CD4-positive, CD25-positive, alpha-beta regulatory T cell (primary cell): ENCODE results near the gene CDK5. TPM values are rescaled to one million over a fixed set of nuclear protein-coding genes. Genes with fewer than 3 reads are reported as not detected.

Source experiments
- ATAC-seq, 2 donors: fragments of 150-1000 bp; cut with Tn5 transposase; one replicate each; pipeline ENCODE4 v1.10.0; 2021; ENCODE audit warnings: low read depth in 2 of 2, moderate number of reproducible peaks in 2 of 2, moderate library complexity in 1 of 2
- DNase-seq, 3 donors: peaks; one replicate each; pipeline versions ENCODE4 v3.0.0 to v3.0.0-alpha.2; 2012 to 2022; ENCODE audit warnings: mixed read lengths in 1 of 3
- H3K27ac ChIP-seq: one replicate; pipeline ENCODE4 v1.7.0; 2013; ENCODE audit warnings: mild to moderate bottlenecking, low read length; ENCODE audit not compliant: insufficient read depth, poor library complexity, severe bottlenecking
- H3K27me3 ChIP-seq: one replicate; pipeline ENCODE4 v1.7.0; 2013; ENCODE audit warnings: low read length; ENCODE audit not compliant: control insufficient read depth, insufficient read depth
- H3K36me3 ChIP-seq: one replicate; pipeline ENCODE4 v1.7.0; 2013; ENCODE audit warnings: mild to moderate bottlenecking, low read length, moderate library complexity; ENCODE audit not compliant: control insufficient read depth, insufficient read depth
- H3K4me1 ChIP-seq: 2 replicates; pipeline ENCODE4 v1.7.0; 2013; ENCODE audit warnings: mild to moderate bottlenecking, low read length; ENCODE audit not compliant: insufficient read depth, control insufficient read depth, poor library complexity, severe bottlenecking
- H3K4me3 ChIP-seq: one replicate; pipeline ENCODE4 v1.7.0; 2013; ENCODE audit warnings: low read depth, mild to moderate bottlenecking, low read length, moderate library complexity
- H3K9me3 ChIP-seq, 2 experiments: 1 replicate in 1 of 2; 2 replicates in 1 of 2; pipeline ENCODE4 v1.7.0; 2013; ENCODE audit warnings: low read length in 2 of 2, mild to moderate bottlenecking in 1 of 2, moderate library complexity in 1 of 2; ENCODE audit not compliant: control insufficient read depth in 2 of 2
- H3K27ac Mint-ChIP-seq, 3 donors: one replicate each; pipeline ENCODE4 v1.8.0; 2020 to 2022; ENCODE audit warnings: mild to moderate bottlenecking in 3 of 3, mixed read lengths in 3 of 3, moderate library complexity in 2 of 3
- H3K27me3 Mint-ChIP-seq: one replicate; pipeline ENCODE4 v1.8.0; 2022; ENCODE audit warnings: mild to moderate bottlenecking, mixed read lengths
- H3K36me3 Mint-ChIP-seq: one replicate; pipeline ENCODE4 v1.8.0; 2020; ENCODE audit warnings: mixed read lengths
- H3K4me1 Mint-ChIP-seq, 4 donors: one replicate each; pipeline ENCODE4 v1.8.0; 2020 to 2022; ENCODE audit warnings: mixed read lengths in 4 of 4, mild to moderate bottlenecking in 1 of 4
- H3K4me3 Mint-ChIP-seq, 4 donors: one replicate each; pipeline ENCODE4 v1.8.0; 2020 to 2022; ENCODE audit warnings: mild to moderate bottlenecking in 4 of 4, mixed read lengths in 4 of 4, moderate library complexity in 3 of 4
- H3K9me3 Mint-ChIP-seq, 7 donors: one replicate each; pipeline ENCODE4 v1.8.0; 2020 to 2022; ENCODE audit warnings: mixed read lengths in 7 of 7, mild to moderate bottlenecking in 3 of 7, moderate library complexity in 2 of 7
- polyA plus RNA-seq, 4 donors: library from polyadenylated mRNA; unstranded; fragments of 300-500 nt; fragmentation: Illumina TruSeq; gene quantifications; one replicate each; pipeline ENCODE4 v1.2.3, GENCODE V29; 2021
- total RNA-seq: library from RNA; stranded (reverse); gene quantifications from one replicate; pipeline ENCODE4 v1.2.3, GENCODE V29; 2022

Gene CDK5
- total and polyA plus RNA-seq, 5 donors from 2014 or later = 7.6 to 20.7 (median 16.1) TPM

DNA sequence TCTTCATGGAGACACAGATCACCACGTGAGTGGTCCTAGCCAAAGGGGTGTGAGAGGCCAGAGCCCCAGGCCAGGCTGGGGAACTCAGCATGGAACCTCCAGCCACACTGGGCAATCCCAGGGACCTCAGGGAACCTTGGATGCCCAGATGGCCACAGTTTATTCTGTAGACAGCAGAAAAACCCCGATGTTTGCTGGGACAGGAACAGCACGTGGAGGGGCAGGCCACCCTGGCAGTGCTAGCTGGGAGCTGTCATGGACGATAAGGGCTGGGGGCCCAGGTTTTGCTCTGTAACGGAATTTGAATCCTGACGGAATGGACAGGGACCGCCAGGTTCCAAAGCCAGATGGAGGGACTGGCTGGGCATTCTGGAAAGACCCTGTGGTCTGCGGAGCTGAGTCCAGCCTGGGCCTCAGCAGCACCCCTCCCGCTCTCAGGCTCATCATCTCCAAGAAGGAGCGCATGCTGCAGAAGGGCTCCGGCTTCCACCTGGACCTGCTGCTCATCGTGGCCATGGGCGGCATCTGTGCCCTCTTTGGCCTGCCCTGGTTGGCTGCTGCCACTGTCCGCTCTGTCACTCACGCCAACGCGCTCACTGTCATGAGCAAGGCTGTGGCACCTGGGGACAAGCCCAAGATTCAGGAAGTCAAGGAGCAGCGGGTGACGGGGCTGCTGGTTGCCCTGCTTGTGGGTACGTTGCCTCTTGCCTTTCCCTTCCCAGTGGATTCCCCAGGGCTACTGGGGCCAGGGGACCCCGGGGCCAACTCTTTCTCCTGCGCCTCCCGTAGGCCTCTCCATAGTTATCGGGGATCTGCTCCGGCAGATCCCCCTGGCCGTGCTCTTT, 17.3 kb upstream of the CDK5 start:
- no peak for ATAC-seq
- Histone ChIP-seq H3K4me1 (peaks cover 10% of the 10 kb centered on the region), H3K9me3 (no peaks in the 10 kb centered on the region), H3K4me3 (no peak overlapping the region), H3K36me3 (peaks cover 22% of the 10 kb centered on the region), H3K27ac (no peak overlapping the region), H3K27me3 (no peaks in the 10 kb centered on the region)
- no peak for DNase-seq
- Mint-ChIP-seq H3K27me3 (no peaks in the 10 kb centered on the region), H3K4me1 (peaks cover 0 to 20% (median 4%) of the 10 kb centered on the region in 4 donors), H3K27ac (no peak overlapping the region), H3K36me3 (peaks cover 6% of the 10 kb centered on the region), H3K4me3 (no peak overlapping the region), H3K9me3 (no peaks in the 10 kb centered on the region)

DNA sequence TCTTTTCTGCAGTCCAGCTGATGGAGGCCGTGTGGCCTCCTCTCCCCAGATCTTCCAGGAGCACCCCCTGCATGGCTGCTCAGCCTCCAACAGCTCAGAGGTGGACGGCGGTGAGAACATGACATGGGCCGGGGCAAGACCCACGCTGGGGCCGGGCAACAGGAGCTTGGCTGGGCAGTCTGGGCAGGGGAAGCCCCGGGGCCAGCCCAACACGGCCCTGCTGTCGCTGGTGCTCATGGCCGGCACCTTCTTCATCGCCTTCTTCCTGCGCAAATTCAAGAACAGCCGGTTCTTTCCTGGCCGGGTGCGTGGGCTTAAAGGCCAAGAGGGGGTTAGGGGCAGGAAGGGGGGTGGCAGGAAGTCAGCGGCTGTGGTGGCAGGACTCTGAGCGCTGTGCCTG, 16.3 kb upstream of the CDK5 start:
- no peak overlapping the region for H3K4me3 ChIP-seq
- no peak overlapping the region for H3K27ac ChIP-seq
- no peak for ATAC-seq
- Mint-ChIP-seq H3K27me3 (no peaks in the 10 kb centered on the region), H3K4me1 (peaks cover 0 to 10% (median 2%) of the 10 kb centered on the region in 4 donors), H3K36me3 (peaks cover 10% of the 10 kb centered on the region), H3K27ac (no peak overlapping the region), H3K4me3 (no peak overlapping the region), H3K9me3 (no peaks in the 10 kb centered on the region)
- H3K4me1 ChIP-seq = no peaks in the 10 kb centered on the region
- H3K27me3 ChIP-seq = no peaks in the 10 kb centered on the region
- H3K9me3 ChIP-seq = no peaks in the 10 kb centered on the region
- DNase-seq = no peak
- H3K36me3 ChIP-seq = peaks cover 32% of the 10 kb centered on the region

DNA sequence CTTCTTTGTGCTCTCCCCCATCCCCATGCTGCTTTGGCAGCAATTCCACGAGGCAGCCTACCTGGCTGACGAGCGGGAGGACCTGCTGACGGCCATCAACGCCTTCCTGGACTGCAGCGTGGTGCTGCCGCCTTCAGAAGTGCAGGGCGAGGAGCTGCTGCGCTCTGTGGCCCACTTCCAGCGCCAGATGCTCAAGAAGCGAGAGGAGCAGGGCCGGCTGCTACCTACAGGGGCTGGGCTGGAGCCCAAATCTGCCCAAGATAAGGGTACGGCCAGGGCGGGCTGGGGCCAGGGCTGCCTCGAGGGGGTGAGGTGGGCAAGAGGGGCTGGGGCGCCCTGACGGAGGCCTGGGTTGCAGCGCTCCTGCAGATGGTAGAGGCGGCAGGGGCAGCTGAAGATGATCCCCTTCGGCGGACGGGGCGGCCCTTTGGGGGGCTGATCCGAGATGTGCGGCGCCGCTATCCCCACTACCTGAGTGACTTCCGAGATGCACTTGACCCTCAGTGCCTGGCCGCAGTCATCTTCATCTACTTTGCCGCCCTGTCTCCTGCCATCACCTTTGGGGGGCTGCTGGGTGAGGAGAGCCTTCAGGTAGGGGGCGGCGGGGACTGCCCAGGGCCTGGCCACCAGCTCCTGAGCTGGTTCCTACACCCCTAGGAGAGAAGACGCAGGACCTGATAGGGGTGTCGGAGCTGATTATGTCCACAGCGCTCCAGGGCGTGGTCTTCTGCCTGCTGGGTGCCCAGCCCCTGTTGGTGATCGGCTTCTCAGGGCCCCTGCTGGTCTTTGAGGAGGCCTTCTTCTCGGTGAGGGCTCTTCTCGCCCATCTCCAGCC, 13.6 kb upstream of the CDK5 start:
- Mint-ChIP-seq H3K27me3 (no peaks in the 10 kb centered on the region), H3K4me1 (peaks cover 0 to 2% (median 0%) of the 10 kb centered on the region in 4 donors), H3K27ac (no peak overlapping the region), H3K4me3 (no peak overlapping the region), H3K9me3 (no peaks in the 10 kb centered on the region), H3K36me3 (peaks cover 10% of the 10 kb centered on the region)
- Histone ChIP-seq H3K9me3 (no peaks in the 10 kb centered on the region), H3K27me3 (no peaks in the 10 kb centered on the region), H3K4me3 (no peak overlapping the region), H3K36me3 (peaks cover 48% of the 10 kb centered on the region), H3K27ac (no peak overlapping the region), H3K4me1 (no peaks in the 10 kb centered on the region)
- DNase-seq = no peak
- no peak for ATAC-seq

DNA sequence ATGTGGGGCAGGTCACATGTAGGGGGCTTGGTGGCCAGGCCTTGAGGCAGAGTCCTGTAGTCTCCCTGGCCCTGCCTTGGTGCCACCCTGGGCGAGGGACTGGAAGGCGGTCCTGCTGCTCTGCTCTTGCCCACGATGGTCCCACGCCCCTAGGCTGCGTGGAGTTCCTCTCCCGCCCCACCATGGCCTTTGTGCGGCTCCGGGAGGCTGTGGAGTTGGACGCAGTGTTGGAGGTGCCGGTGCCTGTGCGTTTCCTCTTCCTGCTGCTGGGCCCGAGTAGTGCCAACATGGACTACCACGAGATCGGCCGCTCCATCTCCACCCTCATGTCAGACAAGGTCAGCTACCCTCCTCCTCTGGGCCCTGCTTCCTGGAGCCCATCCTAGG, 12.9 kb upstream of the CDK5 start:
- Histone ChIP-seq H3K36me3 (peaks cover 45% of the 10 kb centered on the region), H3K27me3 (no peaks in the 10 kb centered on the region), H3K27ac (no peak overlapping the region), H3K4me1 (no peaks in the 10 kb centered on the region), H3K9me3 (no peaks in the 10 kb centered on the region), H3K4me3 (no peak overlapping the region)
- Mint-ChIP-seq H3K27ac (peak overlapping the region in 1 of 3 donors; percentile 38), H3K36me3 (peaks cover 10% of the 10 kb centered on the region), H3K4me3 (no peak overlapping the region), H3K27me3 (no peaks in the 10 kb centered on the region), H3K9me3 (no peaks in the 10 kb centered on the region), H3K4me1 (no peaks in the 10 kb centered on the region)
- DNase-seq (no peak), ATAC-seq (no peak)

DNA sequence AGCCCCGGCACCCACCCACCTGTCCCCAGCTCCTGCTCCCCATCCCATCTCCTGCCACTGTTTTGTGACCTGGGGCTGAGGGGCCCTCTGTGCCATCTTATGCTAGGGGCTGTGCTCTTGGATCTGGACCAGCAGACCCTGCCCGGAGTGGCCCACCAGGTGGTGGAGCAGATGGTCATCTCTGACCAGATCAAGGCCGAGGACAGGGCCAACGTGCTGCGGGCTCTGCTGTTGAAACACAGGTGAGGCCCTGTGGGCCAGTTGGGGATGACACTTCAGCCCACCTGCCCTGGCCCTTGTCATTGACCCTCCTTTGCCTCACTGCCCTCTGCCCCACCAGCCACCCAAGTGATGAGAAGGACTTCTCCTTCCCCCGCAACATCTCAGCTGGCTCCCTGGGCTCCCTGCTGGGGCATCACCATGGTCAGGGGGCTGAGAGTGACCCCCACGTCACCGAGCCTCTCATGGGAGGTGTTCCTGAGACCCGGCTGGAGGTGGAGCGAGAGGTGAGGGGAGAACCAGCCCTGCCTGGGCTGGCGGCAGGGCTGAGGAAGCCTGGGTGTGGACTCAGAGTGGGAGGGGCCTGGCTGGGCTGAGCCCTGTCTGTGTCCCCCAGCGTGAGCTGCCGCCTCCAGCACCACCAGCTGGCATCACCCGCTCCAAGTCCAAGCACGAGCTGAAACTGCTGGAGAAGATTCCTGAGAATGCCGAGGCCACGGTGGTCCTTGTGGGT, 12.3 kb upstream of the CDK5 start:
- no peak for ATAC-seq
- Mint-ChIP-seq H3K4me1 (no peaks in the 10 kb centered on the region), H3K4me3 (no peak overlapping the region), H3K27ac (no peak overlapping the region), H3K36me3 (peaks cover 14% of the 10 kb centered on the region), H3K27me3 (no peaks in the 10 kb centered on the region), H3K9me3 (no peaks in the 10 kb centered on the region)
- Histone ChIP-seq H3K4me1 (no peaks in the 10 kb centered on the region), H3K27ac (no peak overlapping the region), H3K9me3 (no peaks in the 10 kb centered on the region), H3K4me3 (no peak overlapping the region), H3K27me3 (no peaks in the 10 kb centered on the region), H3K36me3 (peaks cover 45% of the 10 kb centered on the region)
- DNase-seq = no peak

DNA sequence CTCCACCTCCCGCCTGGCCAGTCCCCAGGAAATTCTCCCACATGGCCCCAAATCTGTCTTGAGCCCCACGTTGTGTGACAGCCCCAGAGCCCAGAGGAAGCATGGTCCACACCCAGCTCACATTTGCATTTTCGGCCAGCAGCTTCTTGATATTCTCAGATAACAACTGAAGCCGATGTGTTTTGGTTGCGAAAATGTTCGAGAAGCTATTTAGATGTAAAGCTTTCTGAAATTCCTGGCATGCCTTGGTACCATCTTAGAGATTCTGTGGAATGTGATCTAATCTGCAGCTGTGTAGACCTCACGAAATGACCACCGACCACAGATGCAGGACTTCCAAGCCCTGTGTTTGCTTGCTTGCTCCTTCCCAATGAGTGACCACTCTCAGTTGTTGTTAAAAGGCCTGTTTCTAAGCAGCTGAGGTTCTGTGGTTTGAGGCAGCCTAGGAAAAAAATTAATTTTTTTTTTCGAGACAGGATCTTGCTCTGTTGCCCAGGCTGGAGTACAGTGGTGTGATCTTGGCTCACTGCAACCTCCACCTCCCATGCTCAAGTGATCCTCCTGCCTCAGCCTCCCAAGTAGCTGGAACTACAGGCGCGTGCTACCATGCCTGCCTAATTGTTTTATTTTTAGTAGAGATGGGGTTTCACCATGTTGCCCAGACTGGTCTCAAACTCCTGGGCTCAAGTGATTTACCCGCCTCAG, 10.5 kb upstream of the CDK5 start:
- no peak overlapping the region for H3K27ac Mint-ChIP-seq

DNA sequence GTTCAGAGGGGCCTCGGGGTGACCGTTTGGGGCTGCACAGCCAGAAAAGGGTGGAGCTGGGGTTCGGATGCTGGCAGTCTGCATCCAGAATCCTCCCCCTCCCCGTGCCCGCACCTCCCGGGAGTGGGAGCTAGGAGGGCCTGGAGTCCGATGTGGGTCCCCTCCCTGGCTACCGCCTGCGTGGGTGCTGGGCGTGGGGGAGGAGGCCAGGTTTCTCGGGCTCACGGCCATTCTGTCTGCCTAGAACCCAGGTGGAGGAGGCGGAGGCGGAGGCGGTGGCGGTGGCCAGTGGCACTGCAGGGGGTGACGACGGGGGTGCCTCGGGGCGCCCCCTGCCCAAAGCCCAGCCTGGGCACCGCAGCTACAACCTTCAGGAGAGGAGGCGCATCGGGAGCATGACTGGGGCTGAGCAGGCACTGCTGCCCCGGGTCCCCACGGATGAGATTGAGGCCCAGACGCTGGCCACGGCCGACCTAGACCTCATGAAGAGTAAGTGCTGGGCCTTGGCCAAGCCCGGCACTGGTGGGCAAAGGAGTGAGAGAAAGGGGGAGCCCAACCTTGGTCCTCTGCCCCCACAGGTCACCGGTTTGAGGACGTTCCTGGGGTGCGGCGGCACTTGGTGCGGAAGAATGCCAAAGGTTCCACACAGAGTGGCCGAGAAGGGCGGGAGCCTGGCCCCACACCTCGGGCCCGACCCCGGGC, 8.7 kb upstream of the CDK5 start:
- H3K27ac Mint-ChIP-seq = no peak overlapping the region
- peaks cover 11% of the 10 kb centered on the region for H3K36me3 Mint-ChIP-seq
- no peak overlapping the region for H3K4me3 ChIP-seq

More for the DNA sequence above, 10.5 kb upstream of the CDK5 start:
- H3K9me3 Mint-ChIP-seq = no peaks in the 10 kb centered on the region
- H3K4me1 Mint-ChIP-seq = no peaks in the 10 kb centered on the region
- no peak for ATAC-seq
- no peak for DNase-seq
- no peak overlapping the region for H3K4me3 ChIP-seq
- H3K9me3 ChIP-seq = no peaks in the 10 kb centered on the region
- no peak overlapping the region for H3K4me3 Mint-ChIP-seq
- peaks cover 17% of the 10 kb centered on the region for H3K36me3 Mint-ChIP-seq
- peaks cover 40% of the 10 kb centered on the region for H3K36me3 ChIP-seq
- no peaks in the 10 kb centered on the region for H3K4me1 ChIP-seq
- H3K27me3 ChIP-seq = no peaks in the 10 kb centered on the region
- no peaks in the 10 kb centered on the region for H3K27me3 Mint-ChIP-seq
- H3K27ac ChIP-seq = no peak overlapping the region

More for the DNA sequence above, 8.7 kb upstream of the CDK5 start:
- no peak overlapping the region for H3K4me3 Mint-ChIP-seq
- no peaks in the 10 kb centered on the region for H3K9me3 Mint-ChIP-seq
- Histone ChIP-seq H3K36me3 (peaks cover 36% of the 10 kb centered on the region), H3K4me1 (peaks cover 3% of the 10 kb centered on the region), H3K9me3 (no peaks in the 10 kb centered on the region), H3K27ac (no peak overlapping the region), H3K27me3 (no peaks in the 10 kb centered on the region)
- H3K27me3 Mint-ChIP-seq = no peaks in the 10 kb centered on the region
- DNase-seq (no peak), ATAC-seq (no peak)
- H3K4me1 Mint-ChIP-seq = peaks cover 0 to 5% (median 3%) of the 10 kb centered on the region in 4 donors
